Measurements from ENCODE around the gene JARID2. TPM values are rescaled to one million over a fixed set of nuclear protein-coding genes. Genes with fewer than 3 reads are reported as not detected.
A peak's percentile ranks its signal among the peaks of the same experiment; 100 is the strongest.

JARID2 gene
- total RNA-seq, 4 donors from 2014 or later: 12.1 to 33.8 (median 17.0) TPM

GRCh38 chr6:15358579-15359327, 112.9 kb downstream of the JARID2 start:
- Histone ChIP-seq H3K36me3 (no peaks in the 10 kb centered on the region), H3K4me1 (peaks cover 0 to 17% (median 6%) of the 10 kb centered on the region in 4 donors), H3K4me3 (no peak overlapping the region)

GRCh38 chr6:15359335-15359862, 113.5 kb downstream of the JARID2 start:
- TF ChIP-seq POLR2A (IDR thresholded peaks at IDR 0.05) (no peak), CTCF (IDR thresholded peaks at IDR 0.05) (no peak)
- no peaks in the 10 kb centered on the region for H3K36me3 ChIP-seq
- DNase-seq: no peak
- no peaks in the 10 kb centered on the region for H3K9me3 ChIP-seq
- H3K27me3 ChIP-seq: no peaks in the 10 kb centered on the region
- no peak overlapping the region for H3K27ac ChIP-seq
- H3K4me1 ChIP-seq: peaks cover 0 to 23% (median 7%) of the 10 kb centered on the region in 4 donors
- H3K4me3 ChIP-seq: no peak overlapping the region

More at GRCh38 chr6:15358579-15359327, 112.9 kb downstream of the JARID2 start:
- H3K27ac ChIP-seq: no peak overlapping the region
- peak in 2 of 3 donors; percentile 63 to 64 for DNase-seq
- no peaks in the 10 kb centered on the region for H3K9me3 ChIP-seq
- no peak for TF ChIP-seq CTCF (IDR thresholded peaks at IDR 0.05)
- TF ChIP-seq POLR2A (IDR thresholded peaks at IDR 0.05): no peak
- no peaks in the 10 kb centered on the region for H3K27me3 ChIP-seq

- H3K27ac ChIP-seq: no peak overlapping the region
- no peak for DNase-seq
- TF ChIP-seq POLR2A (IDR thresholded peaks at IDR 0.05): no peak
- no peak for TF ChIP-seq CTCF (IDR thresholded peaks at IDR 0.05)
- H3K36me3 ChIP-seq: no peaks in the 10 kb centered on the region
- H3K27me3 ChIP-seq: no peaks in the 10 kb centered on the region
- no peaks in the 10 kb centered on the region for H3K9me3 ChIP-seq
- H3K4me1 ChIP-seq: peaks cover 0 to 29% (median 7%) of the 10 kb centered on the region in 4 donors
- no peak overlapping the region for H3K4me3 ChIP-seq
Observed at GRCh38 chr6:15360300-15360699, 114.4 kb downstream of the JARID2 start.

- H3K9me3 ChIP-seq: no peaks in the 10 kb centered on the region
- no peak for TF ChIP-seq POLR2A (IDR thresholded peaks at IDR 0.05)
- TF ChIP-seq CTCF (IDR thresholded peaks at IDR 0.05): no peak
Observed at GRCh38 chr6:15361197-15361596, 115.3 kb downstream of the JARID2 start.

GRCh38 chr6:15362274-15363160, 116.6 kb downstream of the JARID2 start:
- DNase-seq: no peak
- TF ChIP-seq POLR2A (IDR thresholded peaks at IDR 0.05) (no peak), CTCF (IDR thresholded peaks at IDR 0.05) (no peak)
- no peaks in the 10 kb centered on the region for H3K36me3 ChIP-seq
- no peak overlapping the region for H3K4me3 ChIP-seq
- H3K27ac ChIP-seq: no peak overlapping the region
- H3K4me1 ChIP-seq: peaks cover 0 to 38% (median 10%) of the 10 kb centered on the region in 4 donors
- H3K9me3 ChIP-seq: no peaks in the 10 kb centered on the region
- no peaks in the 10 kb centered on the region for H3K27me3 ChIP-seq

More at GRCh38 chr6:15361197-15361596, 115.3 kb downstream of the JARID2 start:
- Histone ChIP-seq H3K36me3 (no peaks in the 10 kb centered on the region), H3K27me3 (no peaks in the 10 kb centered on the region), H3K4me1 (peaks cover 0 to 38% (median 10%) of the 10 kb centered on the region in 4 donors), H3K4me3 (no peak overlapping the region), H3K27ac (no peak overlapping the region)
- DNase-seq: no peak

All from Peyer's patch (tissue), 4 donors.